GM12864 (cell line): ENCODE results near the gene TMEM53.

Experiments
- DNase-seq: peaks from one replicate; pipeline ENCODE4 v3.0.0-alpha.2; 2011; ENCODE audit warnings: low read depth
- H3K4me3 ChIP-seq: 2 replicates; pipeline ENCODE4 v1.5.1; 2011; ENCODE audit warnings: mild to moderate bottlenecking, low read depth, low read length, control low read depth
- TF ChIP-seq, protein P1 (sequence below): IDR thresholded peaks from 2 replicates; pipeline ENCODE4 v1.5.1; 2011; ENCODE audit warnings: low read depth, mild to moderate bottlenecking, moderate library complexity, low read length, control low read depth, inconsistent platforms; ENCODE audit errors: missing control alignments

The TMEM53 gene

DNA sequence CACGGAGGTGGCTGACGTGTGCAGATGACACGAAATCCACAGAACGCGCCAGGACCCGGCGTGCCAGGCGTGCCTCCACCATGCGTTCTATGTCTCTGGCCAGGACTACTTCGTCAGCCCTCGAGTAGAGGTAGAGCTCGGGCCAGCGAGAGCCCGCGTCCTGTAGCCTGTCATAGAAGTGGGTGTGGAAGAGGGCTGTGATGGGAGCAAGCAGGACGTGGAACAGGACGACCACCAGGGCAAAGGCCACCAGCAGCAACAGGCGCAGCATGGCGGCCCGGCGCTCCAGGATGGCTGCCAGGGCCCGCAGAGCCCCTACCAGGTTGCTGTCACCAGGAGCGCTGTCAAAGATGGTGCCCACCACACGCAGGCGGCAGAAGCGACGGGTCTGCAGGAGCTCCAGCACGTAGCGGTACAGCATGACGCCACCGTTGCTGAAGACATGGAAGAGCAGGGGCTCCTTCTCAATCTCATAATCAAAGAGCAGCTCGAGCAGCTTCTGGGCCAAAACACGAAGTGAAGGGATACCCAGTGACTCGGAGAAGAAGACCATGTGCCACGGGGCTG, 19.6 kb downstream of the TMEM53 start:
- no peak for DNase-seq
- TF ChIP-seq, protein P1, sequence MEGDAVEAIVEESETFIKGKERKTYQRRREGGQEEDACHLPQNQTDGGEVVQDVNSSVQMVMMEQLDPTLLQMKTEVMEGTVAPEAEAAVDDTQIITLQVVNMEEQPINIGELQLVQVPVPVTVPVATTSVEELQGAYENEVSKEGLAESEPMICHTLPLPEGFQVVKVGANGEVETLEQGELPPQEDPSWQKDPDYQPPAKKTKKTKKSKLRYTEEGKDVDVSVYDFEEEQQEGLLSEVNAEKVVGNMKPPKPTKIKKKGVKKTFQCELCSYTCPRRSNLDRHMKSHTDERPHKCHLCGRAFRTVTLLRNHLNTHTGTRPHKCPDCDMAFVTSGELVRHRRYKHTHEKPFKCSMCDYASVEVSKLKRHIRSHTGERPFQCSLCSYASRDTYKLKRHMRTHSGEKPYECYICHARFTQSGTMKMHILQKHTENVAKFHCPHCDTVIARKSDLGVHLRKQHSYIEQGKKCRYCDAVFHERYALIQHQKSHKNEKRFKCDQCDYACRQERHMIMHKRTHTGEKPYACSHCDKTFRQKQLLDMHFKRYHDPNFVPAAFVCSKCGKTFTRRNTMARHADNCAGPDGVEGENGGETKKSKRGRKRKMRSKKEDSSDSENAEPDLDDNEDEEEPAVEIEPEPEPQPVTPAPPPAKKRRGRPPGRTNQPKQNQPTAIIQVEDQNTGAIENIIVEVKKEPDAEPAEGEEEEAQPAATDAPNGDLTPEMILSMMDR, result no peak
- no peak overlapping the region for H3K4me3 ChIP-seq

GRCh38 chr1:44653107-44653964, 20.9 kb downstream of the TMEM53 start:
- no peak overlapping the region for H3K4me3 ChIP-seq
- TF ChIP-seq, protein P1, result no peak
- DNase-seq, result no peak

DNA sequence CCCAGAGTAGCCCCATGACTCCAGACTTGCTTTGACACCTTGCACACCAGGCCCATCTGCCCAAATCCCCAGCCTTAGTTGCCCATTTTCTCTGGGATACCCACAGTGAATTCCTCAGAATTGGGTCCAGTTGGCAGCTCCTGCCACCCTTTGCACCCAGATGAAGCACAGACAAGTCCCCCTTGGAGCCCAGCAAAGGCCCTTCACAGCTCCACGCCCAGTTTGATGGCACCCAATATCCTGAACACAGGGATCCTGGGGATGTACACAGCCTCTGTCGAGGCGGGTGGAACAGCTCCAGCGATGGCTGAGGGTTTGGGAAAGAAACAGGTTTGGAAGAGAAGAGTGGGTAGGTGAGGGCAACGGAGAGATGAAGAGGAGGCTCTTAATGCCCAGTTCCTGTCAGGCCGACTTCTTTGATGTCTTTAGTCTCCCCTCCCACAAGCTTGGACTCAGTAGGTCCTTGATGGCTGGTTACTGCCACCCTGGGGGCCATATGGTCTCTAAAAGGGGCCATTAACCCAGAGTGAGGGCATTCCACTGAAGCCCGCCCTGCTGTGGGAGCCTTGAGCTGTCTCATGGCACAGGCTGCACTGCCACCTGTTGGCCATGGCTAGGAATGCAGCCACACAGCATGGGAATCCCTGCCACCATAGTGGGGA, 21.7 kb downstream of the TMEM53 start:
- DNase-seq, result no peak
- TF ChIP-seq, protein P1, result peak; percentile 99

DNA sequence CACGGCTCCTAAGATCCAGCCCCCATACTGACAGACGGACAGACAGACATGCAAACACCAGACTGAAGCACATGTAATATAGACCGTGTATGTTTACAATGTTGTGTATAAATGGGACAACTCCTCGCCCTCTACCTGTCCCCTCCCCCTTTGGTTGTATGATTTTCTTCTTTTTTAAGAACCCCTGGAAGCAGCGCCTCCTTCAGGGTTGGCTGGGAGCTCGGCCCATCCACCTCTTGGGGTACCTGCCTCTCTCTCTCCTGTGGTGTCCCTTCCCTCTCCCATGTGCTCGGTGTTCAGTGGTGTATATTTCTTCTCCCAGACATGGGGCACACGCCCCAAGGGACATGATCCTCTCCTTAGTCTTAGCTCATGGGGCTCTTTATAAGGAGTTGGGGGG, 23.2 kb downstream of the TMEM53 start:
- TF ChIP-seq, protein P1, result no peak
- H3K4me3 ChIP-seq, result no peak overlapping the region
- no peak for DNase-seq

More for the DNA sequence above, 21.7 kb downstream of the TMEM53 start:
- no peak overlapping the region for H3K4me3 ChIP-seq

DNA sequence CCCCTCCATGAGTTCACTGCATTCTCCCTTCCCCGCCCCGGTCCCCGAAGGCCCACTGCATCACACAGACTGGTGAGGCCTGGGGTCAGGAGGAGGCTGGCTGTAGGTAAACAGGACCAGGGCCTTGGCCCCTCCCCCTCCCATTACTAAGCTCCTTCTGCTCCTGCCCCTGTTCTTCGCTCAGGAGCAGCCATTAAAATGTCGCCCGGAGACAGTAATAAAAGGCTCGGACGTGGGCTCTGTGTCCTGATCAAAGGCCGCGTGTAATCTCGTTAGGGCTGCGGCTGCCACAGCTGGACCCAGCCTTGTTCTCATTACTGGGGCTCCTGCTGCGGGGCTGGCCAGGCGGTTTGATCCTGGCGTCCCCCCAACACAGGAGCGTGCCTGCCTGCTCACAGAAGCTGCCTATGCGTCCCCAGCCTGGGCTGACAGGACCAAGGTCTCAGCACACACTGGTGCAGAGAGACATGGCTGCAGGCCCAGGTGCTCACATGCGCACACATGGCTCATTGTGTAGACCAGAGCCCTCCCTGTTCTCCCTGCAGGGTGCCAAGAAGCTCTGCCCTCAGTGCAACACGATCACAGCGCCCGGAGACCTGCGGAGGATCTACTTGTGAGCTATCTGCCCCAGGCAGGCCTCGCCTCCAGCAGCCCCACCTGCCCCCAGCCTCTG, 24.0 kb downstream of the TMEM53 start:
- no peak overlapping the region for H3K4me3 ChIP-seq
- DNase-seq, result no peak
- TF ChIP-seq, protein P1, result no peak

DNA sequence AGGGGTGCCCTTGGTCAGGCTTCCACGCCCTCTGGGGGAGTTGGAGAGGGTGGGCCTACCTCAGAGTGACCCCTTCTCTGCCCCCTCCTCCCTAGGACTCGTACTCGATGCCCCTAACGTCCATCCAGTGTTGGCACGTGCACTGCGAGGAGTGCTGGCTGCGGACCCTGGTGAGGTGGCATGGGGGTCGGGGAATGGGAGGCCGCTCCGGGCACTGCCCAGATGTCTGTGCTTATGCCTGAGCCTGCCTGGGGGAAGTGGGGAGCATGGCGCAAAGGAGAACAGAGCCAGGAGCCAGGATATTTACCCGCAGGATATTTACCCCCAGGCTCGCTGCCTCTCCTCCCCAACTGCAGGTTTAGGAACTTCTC, 24.5 kb downstream of the TMEM53 start:
- TF ChIP-seq, protein P1, result no peak
- no peak overlapping the region for H3K4me3 ChIP-seq
- DNase-seq, result no peak
